GM23338 (cell line): ENCODE results near the gene CEP78. TPM values are rescaled to one million over a fixed set of nuclear protein-coding genes. Genes with fewer than 3 reads are reported as not detected.

Experiments
- EZH2 ChIP-seq: fragments of 200-600 bp; sonication (generic); IDR thresholded peaks from one replicate; pipeline ENCODE4 v1.8.0; 2017; ENCODE audit warnings: antibody characterized with exemption, mild to moderate bottlenecking, low read depth; ENCODE audit not compliant: unreplicated experiment
- EZH2phosphoT487 ChIP-seq: fragments of 200-600 bp; sonication (generic); IDR thresholded peaks from one replicate; pipeline ENCODE4 v1.8.1; 2018; ENCODE audit warnings: antibody characterized with exemption; ENCODE audit not compliant: unreplicated experiment
- JUNB ChIP-seq: IDR thresholded peaks from one replicate; pipeline ENCODE4 v1.6.1; 2016; ENCODE audit warnings: antibody characterized with exemption; ENCODE audit not compliant: unreplicated experiment
- POLR2AphosphoS5 ChIP-seq: IDR thresholded peaks from 2 replicates; pipeline ENCODE4 v1.6.1; 2016; ENCODE audit warnings: antibody characterized with exemption, low read depth
- ZNF114 ChIP-seq: fragments of 250-450 bp; sonication (Bioruptor Pico); IDR thresholded peaks from 2 replicates; pipeline ENCODE4 v1.5.0; 2020; ENCODE audit warnings: mild to moderate bottlenecking, moderate library complexity
- polyA plus RNA-seq: library from polyadenylated mRNA; unstranded; fragments of >200 nt; fragmentation: Nextera tagmentation; extraction: Ambion mirVana; gene quantifications from 2 replicates; pipeline ENCODE4 v1.2.1, GENCODE V29; 2016
- total RNA-seq: library from RNA; depleted of rRNA; stranded (reverse); fragments of >200 nt; shearing (Covaris generic); gene quantifications from 2 replicates; pipeline ENCODE4 v1.2.3, GENCODE V29; 2014
- TF ChIP-seq, protein P1 (sequence below): fragments of 250-450 bp; sonication (Bioruptor Pico); IDR thresholded peaks from 2 replicates; pipeline ENCODE4 v1.5.0; 2020; ENCODE audit warnings: mild to moderate bottlenecking, moderate library complexity
- TF ChIP-seq, protein P2 (sequence below), 2 experiments: fragments of 200-600 bp in 1 of 2; sonication (generic) in 1 of 2; conservative IDR thresholded peaks; 2 replicates each; pipeline versions ENCODE4 v1.5.1 to v1.6.1; 2016 to 2017; ENCODE audit warnings: antibody characterized with exemption in 2 of 2, low read depth in 2 of 2, mild to moderate bottlenecking in 2 of 2, moderate library complexity in 1 of 2
- TF ChIP-seq, protein P3 (sequence below): IDR thresholded peaks from 2 replicates; pipeline ENCODE4 v1.6.1; 2016; ENCODE audit warnings: antibody characterized with exemption

The CEP78 gene
- total and polyA plus RNA-seq, 2 experiments from 2014 or later, result 19.9 to 48.3 TPM

DNA sequence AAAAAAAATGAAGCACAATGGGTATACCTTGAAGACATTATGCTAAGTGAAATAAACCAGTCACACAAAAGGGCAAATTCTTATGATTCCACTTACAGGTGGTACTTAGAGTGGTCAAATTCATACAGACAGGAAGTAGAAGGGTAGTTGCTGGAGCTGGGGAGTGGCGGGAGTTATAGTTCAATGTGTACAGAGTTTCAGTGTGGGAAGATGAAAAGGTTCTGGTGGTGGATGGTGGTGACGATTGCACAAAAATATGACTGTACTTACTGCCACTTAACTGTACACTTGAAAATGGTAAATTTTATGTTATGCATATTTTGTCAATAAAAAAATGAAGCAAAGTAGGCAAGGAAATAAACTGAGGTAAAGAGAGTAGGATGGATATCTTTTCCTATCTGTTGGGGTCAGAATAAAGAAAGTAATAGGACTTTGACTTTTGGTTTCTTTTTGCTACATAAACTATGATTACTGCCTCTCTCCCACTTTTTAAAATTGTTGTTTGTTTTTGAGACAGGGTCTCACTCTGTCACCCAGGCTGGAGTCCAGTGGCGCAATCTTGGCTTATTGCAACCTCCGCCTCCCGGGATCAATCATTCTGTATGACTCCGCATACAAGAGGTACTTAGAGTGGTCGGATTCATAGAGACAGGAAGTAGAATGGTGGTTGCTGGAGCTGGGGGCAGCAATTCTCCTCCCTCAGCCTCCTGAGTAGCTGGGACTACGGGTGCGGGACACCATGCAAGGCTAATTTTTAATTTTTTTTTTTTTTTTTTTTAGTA, 57.0 kb downstream of the CEP78 start (continued):
- TF ChIP-seq, protein P1, sequence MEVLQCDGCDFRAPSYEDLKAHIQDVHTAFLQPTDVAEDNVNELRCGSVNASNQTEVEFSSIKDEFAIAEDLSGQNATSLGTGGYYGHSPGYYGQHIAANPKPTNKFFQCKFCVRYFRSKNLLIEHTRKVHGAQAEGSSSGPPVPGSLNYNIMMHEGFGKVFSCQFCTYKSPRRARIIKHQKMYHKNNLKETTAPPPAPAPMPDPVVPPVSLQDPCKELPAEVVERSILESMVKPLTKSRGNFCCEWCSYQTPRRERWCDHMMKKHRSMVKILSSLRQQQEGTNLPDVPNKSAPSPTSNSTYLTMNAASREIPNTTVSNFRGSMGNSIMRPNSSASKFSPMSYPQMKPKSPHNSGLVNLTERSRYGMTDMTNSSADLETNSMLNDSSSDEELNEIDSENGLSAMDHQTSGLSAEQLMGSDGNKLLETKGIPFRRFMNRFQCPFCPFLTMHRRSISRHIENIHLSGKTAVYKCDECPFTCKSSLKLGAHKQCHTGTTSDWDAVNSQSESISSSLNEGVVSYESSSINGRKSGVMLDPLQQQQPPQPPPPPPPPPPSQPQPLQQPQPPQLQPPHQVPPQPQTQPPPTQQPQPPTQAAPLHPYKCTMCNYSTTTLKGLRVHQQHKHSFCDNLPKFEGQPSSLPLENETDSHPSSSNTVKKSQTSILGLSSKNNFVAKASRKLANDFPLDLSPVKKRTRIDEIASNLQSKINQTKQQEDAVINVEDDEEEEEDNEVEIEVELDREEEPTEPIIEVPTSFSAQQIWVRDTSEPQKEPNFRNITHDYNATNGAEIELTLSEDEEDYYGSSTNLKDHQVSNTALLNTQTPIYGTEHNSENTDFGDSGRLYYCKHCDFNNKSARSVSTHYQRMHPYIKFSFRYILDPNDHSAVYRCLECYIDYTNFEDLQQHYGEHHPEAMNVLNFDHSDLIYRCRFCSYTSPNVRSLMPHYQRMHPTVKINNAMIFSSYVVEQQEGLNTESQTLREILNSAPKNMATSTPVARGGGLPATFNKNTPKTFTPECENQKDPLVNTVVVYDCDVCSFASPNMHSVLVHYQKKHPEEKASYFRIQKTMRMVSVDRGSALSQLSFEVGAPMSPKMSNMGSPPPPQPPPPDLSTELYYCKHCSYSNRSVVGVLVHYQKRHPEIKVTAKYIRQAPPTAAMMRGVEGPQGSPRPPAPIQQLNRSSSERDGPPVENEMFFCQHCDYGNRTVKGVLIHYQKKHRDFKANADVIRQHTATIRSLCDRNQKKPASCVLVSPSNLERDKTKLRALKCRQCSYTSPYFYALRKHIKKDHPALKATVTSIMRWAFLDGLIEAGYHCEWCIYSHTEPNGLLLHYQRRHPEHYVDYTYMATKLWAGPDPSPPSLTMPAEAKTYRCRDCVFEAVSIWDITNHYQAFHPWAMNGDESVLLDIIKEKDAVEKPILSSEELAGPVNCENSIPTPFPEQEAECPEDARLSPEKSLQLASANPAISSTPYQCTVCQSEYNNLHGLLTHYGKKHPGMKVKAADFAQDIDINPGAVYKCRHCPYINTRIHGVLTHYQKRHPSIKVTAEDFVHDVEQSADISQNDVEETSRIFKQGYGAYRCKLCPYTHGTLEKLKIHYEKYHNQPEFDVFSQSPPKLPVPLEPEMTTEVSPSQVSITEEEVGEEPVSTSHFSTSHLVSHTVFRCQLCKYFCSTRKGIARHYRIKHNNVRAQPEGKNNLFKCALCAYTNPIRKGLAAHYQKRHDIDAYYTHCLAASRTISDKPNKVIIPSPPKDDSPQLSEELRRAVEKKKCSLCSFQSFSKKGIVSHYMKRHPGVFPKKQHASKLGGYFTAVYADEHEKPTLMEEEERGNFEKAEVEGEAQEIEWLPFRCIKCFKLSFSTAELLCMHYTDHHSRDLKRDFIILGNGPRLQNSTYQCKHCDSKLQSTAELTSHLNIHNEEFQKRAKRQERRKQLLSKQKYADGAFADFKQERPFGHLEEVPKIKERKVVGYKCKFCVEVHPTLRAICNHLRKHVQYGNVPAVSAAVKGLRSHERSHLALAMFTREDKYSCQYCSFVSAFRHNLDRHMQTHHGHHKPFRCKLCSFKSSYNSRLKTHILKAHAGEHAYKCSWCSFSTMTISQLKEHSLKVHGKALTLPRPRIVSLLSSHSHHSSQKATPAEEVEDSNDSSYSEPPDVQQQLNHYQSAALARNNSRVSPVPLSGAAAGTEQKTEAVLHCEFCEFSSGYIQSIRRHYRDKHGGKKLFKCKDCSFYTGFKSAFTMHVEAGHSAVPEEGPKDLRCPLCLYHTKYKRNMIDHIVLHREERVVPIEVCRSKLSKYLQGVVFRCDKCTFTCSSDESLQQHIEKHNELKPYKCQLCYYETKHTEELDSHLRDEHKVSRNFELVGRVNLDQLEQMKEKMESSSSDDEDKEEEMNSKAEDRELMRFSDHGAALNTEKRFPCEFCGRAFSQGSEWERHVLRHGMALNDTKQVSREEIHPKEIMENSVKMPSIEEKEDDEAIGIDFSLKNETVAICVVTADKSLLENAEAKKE, result no peak
- TF ChIP-seq POLR2AphosphoS5 (no peak), EZH2 (no peak), EZH2phosphoT487 (no peak), JUNB (no peak), ZNF114 (no peak)
- TF ChIP-seq, protein P2, sequence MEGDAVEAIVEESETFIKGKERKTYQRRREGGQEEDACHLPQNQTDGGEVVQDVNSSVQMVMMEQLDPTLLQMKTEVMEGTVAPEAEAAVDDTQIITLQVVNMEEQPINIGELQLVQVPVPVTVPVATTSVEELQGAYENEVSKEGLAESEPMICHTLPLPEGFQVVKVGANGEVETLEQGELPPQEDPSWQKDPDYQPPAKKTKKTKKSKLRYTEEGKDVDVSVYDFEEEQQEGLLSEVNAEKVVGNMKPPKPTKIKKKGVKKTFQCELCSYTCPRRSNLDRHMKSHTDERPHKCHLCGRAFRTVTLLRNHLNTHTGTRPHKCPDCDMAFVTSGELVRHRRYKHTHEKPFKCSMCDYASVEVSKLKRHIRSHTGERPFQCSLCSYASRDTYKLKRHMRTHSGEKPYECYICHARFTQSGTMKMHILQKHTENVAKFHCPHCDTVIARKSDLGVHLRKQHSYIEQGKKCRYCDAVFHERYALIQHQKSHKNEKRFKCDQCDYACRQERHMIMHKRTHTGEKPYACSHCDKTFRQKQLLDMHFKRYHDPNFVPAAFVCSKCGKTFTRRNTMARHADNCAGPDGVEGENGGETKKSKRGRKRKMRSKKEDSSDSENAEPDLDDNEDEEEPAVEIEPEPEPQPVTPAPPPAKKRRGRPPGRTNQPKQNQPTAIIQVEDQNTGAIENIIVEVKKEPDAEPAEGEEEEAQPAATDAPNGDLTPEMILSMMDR (conservative IDR thresholded peaks at IDR 0.05; ENCODE audit: low read depth in 2 of 2), result no peak
- TF ChIP-seq, protein P3, sequence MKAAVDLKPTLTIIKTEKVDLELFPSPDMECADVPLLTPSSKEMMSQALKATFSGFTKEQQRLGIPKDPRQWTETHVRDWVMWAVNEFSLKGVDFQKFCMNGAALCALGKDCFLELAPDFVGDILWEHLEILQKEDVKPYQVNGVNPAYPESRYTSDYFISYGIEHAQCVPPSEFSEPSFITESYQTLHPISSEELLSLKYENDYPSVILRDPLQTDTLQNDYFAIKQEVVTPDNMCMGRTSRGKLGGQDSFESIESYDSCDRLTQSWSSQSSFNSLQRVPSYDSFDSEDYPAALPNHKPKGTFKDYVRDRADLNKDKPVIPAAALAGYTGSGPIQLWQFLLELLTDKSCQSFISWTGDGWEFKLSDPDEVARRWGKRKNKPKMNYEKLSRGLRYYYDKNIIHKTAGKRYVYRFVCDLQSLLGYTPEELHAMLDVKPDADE, result no peak
